HG02938 (cell line): ENCODE measurements around the gene SCGB3A1.

Source experiments
- ATAC-seq: cut with Tn5 transposase; IDR thresholded peaks from one replicate; pipeline ENCODE4 v1.9.1; 2021; ENCODE audit warnings: mild to moderate bottlenecking, moderate library complexity; ENCODE audit not compliant: unreplicated experiment

Gene SCGB3A1

GRCh38 chr5:180606215-180606785 lies 15.0 kb upstream of the SCGB3A1 start:
- ATAC-seq, result no peak

GRCh38 chr5:180605554-180606214 lies 14.4 kb upstream of the SCGB3A1 start:
- ATAC-seq, result no peak

GRCh38 chr5:180604271-180604670 lies 13.0 kb upstream of the SCGB3A1 start:
- ATAC-seq, result no peak

- no peak for ATAC-seq
Measured at GRCh38 chr5:180603076-180603594, 11.8 kb upstream of the SCGB3A1 start.

GRCh38 chr5:180602481-180603075 lies 11.3 kb upstream of the SCGB3A1 start:
- ATAC-seq, result no peak

GRCh38 chr5:180601591-180602480 lies 10.5 kb upstream of the SCGB3A1 start:
- no peak for ATAC-seq

- ATAC-seq, result no peak
Measured at GRCh38 chr5:180600554-180601041, 9.3 kb upstream of the SCGB3A1 start.

GRCh38 chr5:180599981-180600553 lies 8.8 kb upstream of the SCGB3A1 start:
- ATAC-seq, result no peak

GRCh38 chr5:180599590-180599914 lies 8.3 kb upstream of the SCGB3A1 start:
- no peak for ATAC-seq

GRCh38 chr5:180598797-180599589 lies 7.7 kb upstream of the SCGB3A1 start:
- no peak for ATAC-seq

GRCh38 chr5:180598316-180598701 lies 7.0 kb upstream of the SCGB3A1 start:
- no peak for ATAC-seq

- no peak for ATAC-seq
Measured at GRCh38 chr5:180596668-180597231, 5.5 kb upstream of the SCGB3A1 start.

- ATAC-seq, result no peak
Measured at GRCh38 chr5:180596115-180596667, 4.9 kb upstream of the SCGB3A1 start.

- no peak for ATAC-seq
Measured at GRCh38 chr5:180595381-180596114, 4.2 kb upstream of the SCGB3A1 start.

- no peak for ATAC-seq
Measured at GRCh38 chr5:180595046-180595379, 3.7 kb upstream of the SCGB3A1 start.

GRCh38 chr5:180594311-180595045 lies 3.2 kb upstream of the SCGB3A1 start:
- no peak for ATAC-seq

GRCh38 chr5:180593446-180594206 lies 2.3 kb upstream of the SCGB3A1 start:
- ATAC-seq, result no peak
